HepG2 (cell line): ENCODE results near the gene ARHGEF38. TPM values are rescaled to one million over a fixed set of nuclear protein-coding genes. Genes with fewer than 3 reads are reported as not detected.

ENCODE experiments used
- EEA1 ChIP-seq: sonication (generic); formaldehyde crosslinking; IDR thresholded peaks from 2 replicates; pipeline ENCODE4 v1.5.1; 2020; ENCODE audit warnings: mild to moderate bottlenecking, missing genetic modification reagents, borderline replicate concordance
- HINFP ChIP-seq: sonication (generic); formaldehyde crosslinking; IDR thresholded peaks from 2 replicates; pipeline ENCODE4 v1.4.0; 2020; ENCODE audit warnings: low read depth, mild to moderate bottlenecking, missing genetic modification reagents
- IKZF4 ChIP-seq: sonication (generic); formaldehyde crosslinking; IDR thresholded peaks from 2 replicates; pipeline ENCODE4 v1.5.1; 2020; ENCODE audit warnings: borderline replicate concordance, mild to moderate bottlenecking, low read depth, missing genetic modification reagents; ENCODE audit errors: not compliant biosample characterization
- MTA3 ChIP-seq: sonication (generic); formaldehyde crosslinking; IDR thresholded peaks from 2 replicates; pipeline ENCODE4 v1.4.0; 2020; ENCODE audit warnings: missing genetic modification reagents
- RFXAP ChIP-seq: sonication (generic); formaldehyde crosslinking; IDR thresholded peaks from 2 replicates; pipeline ENCODE4 v1.4.0; 2020; ENCODE audit warnings: missing genetic modification reagents, borderline replicate concordance
- SRSF9 ChIP-seq: fragments of 200-400 bp; formaldehyde crosslinking; IDR thresholded peaks from 2 replicates; pipeline ENCODE4 v1.6.1; 2018; ENCODE audit warnings: borderline replicate concordance, mild to moderate bottlenecking, low read depth, low read length; ENCODE audit not compliant: insufficient read depth, poor library complexity, severe bottlenecking
- TBX3 ChIP-seq: fragments of 450-650 bp; IDR thresholded peaks from 2 replicates; pipeline ENCODE4 v1.6.1; 2017; ENCODE audit warnings: antibody characterized with exemption, mild to moderate bottlenecking, inconsistent platforms, borderline replicate concordance
- TGIF2 ChIP-seq: IDR thresholded peaks from 2 replicates; pipeline ENCODE4 v1.6.1; 2016; ENCODE audit warnings: control low read depth, missing compliant biosample characterization
- TOE1 ChIP-seq: sonication (generic); formaldehyde crosslinking; IDR thresholded peaks from 2 replicates; pipeline ENCODE4 v1.4.0; 2020; ENCODE audit warnings: mild to moderate bottlenecking, missing genetic modification reagents
- ZBTB42 ChIP-seq: sonication (generic); formaldehyde crosslinking; IDR thresholded peaks from 2 replicates; pipeline ENCODE4 v1.5.0; 2020; ENCODE audit warnings: mild to moderate bottlenecking, missing genetic modification reagents
- ZBTB7A ChIP-seq: sonication (generic); formaldehyde crosslinking; IDR thresholded peaks from 2 replicates; pipeline ENCODE4 v1.8.0; 2022; ENCODE audit warnings: mild to moderate bottlenecking, missing genetic modification reagents
- ZFY ChIP-seq: sonication (generic); formaldehyde crosslinking; IDR thresholded peaks from 2 replicates; pipeline ENCODE4 v1.4.0; 2020; ENCODE audit warnings: missing genetic modification reagents
- ZNF326 ChIP-seq: sonication (generic); formaldehyde crosslinking; IDR thresholded peaks from 2 replicates; pipeline ENCODE4 v1.4.0; 2020; ENCODE audit warnings: missing genetic modification reagents, borderline replicate concordance
- ZNF33B ChIP-seq: sonication (generic); formaldehyde crosslinking; IDR thresholded peaks from 2 replicates; pipeline ENCODE4 v1.5.1; 2020; ENCODE audit warnings: mild to moderate bottlenecking, missing genetic modification reagents
- ZNF543 ChIP-seq: sonication (generic); formaldehyde crosslinking; IDR thresholded peaks from 2 replicates; pipeline ENCODE4 v1.4.0; 2020; ENCODE audit warnings: mild to moderate bottlenecking, missing genetic modification reagents
- ZNF616 ChIP-seq: sonication (generic); formaldehyde crosslinking; IDR thresholded peaks from 2 replicates; pipeline ENCODE4 v1.5.0; 2020; ENCODE audit warnings: low read depth, mild to moderate bottlenecking, missing genetic modification reagents
- ZNF670 ChIP-seq: sonication (generic); formaldehyde crosslinking; IDR thresholded peaks from 2 replicates; pipeline ENCODE4 v1.8.0; 2022; ENCODE audit warnings: mild to moderate bottlenecking, missing genetic modification reagents, borderline replicate concordance
- ZNF784 ChIP-seq: sonication (generic); formaldehyde crosslinking; IDR thresholded peaks from 2 replicates; pipeline ENCODE4 v1.5.1; 2020; ENCODE audit warnings: missing genetic modification reagents, mild to moderate bottlenecking, borderline replicate concordance
- ZNF850 ChIP-seq: sonication (generic); formaldehyde crosslinking; conservative IDR thresholded peaks from 2 replicates; pipeline ENCODE4 v1.9.0; 2021; ENCODE audit warnings: mild to moderate bottlenecking, missing genetic modification reagents
- polyA plus RNA-seq, 8 experiments: library from polyadenylated mRNA; depleted of rRNA in 3 of 8; stranded (reverse) in 7 of 8; unstranded in 1 of 8; fragments of >200 nt; fragmentation: Illumina TruSeq in 4 of 8; extraction: Trizol in 4 of 8; gene quantifications; 2 replicates each; pipeline versions ENCODE4 v1.2.1 to v1.2.3, GENCODE V29; 2011 to 2016; ENCODE audit warnings: low read depth in 4 of 8, missing spikeins in 1 of 8, mixed read lengths in 1 of 8; ENCODE audit not compliant: insufficient read depth in 1 of 8
- total RNA-seq, 5 experiments: library from RNA; depleted of rRNA; stranded (reverse); fragments of >200 nt; fragmentation: Illumina TruSeq; extraction: Trizol; gene quantifications; 2 replicates each; pipeline ENCODE4 v1.2.3, GENCODE V29; 2016; ENCODE audit warnings: low read depth in 1 of 5

The ARHGEF38 gene
- total and polyA plus RNA-seq, 2 of the 13 experiments (the other 11 are each of a cell fraction or from before 2014, with no cell fraction given): not detected

- TF ChIP-seq TGIF2 (CRISPR knock-in tag) (no peak), RFXAP (CRISPR knock-in tag) (no peak), ZNF543 (CRISPR knock-in tag) (0 out of 2 replicates have a peak, but pooled peaks have one; percentile 4), EEA1 (CRISPR knock-in tag) (0 out of 2 replicates have a peak, but pooled peaks have one; percentile 5), ZNF616 (no peak), SRSF9 (no peak), ZNF850 (CRISPR knock-in tag) (no peak), TOE1 (CRISPR knock-in tag) (no peak), ZNF784 (CRISPR knock-in tag) (no peak), IKZF4 (CRISPR knock-in tag) (no peak), ZBTB42 (no peak), ZBTB7A (CRISPR knock-in tag) (no peak), ZFY (CRISPR knock-in tag) (no peak), ZNF326 (CRISPR knock-in tag) (no peak), HINFP (no peak), MTA3 (CRISPR knock-in tag) (no peak), ZNF33B (CRISPR knock-in tag) (no peak), ZNF670 (CRISPR knock-in tag) (no peak), TBX3 (no peak)
Observed at GRCh38 chr4:105709081-105709450, 156.6 kb downstream of the ARHGEF38 start (continued).
